Measurements from ENCODE around the gene RAD23B. TPM values are rescaled to one million over a fixed set of nuclear protein-coding genes. Genes with fewer than 3 reads are reported as not detected.
A peak's percentile ranks its signal among the peaks of the same experiment; 100 is the strongest.

RAD23B gene
- total and polyA plus RNA-seq, 2 of the 13 experiments (the other 11 are each of a cell fraction or from before 2014, with no cell fraction given) = 133 to 156 TPM

- TF ChIP-seq FOXO4 (CRISPR knock-in tag; conservative IDR thresholded peaks at IDR 0.05) = no peak
Observed at GRCh38 chr9:107316795-107317661, 33.9 kb downstream of the RAD23B start (continued).

DNA sequence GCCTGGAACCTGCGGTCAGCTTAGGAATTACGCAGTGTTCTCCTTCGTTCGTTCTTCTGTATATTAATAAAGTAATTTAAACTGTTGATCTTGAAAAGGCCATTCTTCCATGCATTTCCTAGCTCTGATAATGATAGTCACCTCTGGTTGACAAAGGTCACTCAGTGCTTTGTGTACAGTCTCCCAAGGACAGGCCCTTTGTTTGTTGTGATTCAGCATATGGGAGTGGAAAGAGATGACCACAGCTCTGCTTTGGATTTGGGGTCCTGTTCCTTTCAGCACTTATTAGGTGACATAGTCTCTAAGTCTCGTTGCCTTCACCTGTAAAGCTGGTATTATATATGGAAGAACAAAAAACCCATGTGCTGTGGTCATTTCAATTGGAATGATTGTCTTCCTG, 39.6 kb downstream of the RAD23B start:
- Histone ChIP-seq H3K27ac (ENCODE audit: extremely low read length, insufficient read depth, low read length) (peak overlapping the region; percentile 15), H3K36me3 (replicated peaks in 1 of 2; ENCODE audit: control insufficient read depth in 1 of 2, insufficient read depth in 2 of 2, low read length in 2 of 2) (peaks cover 7 to 68% of the 10 kb centered on the region in 2 experiments), H3K4me3 (replicated peaks in 1 of 3; ENCODE audit: insufficient read depth in 1 of 3, low read depth in 2 of 3, low read length in 3 of 3) (no peak overlapping the region), H3K9me3 (ENCODE audit: low read length) (no peaks in the 10 kb centered on the region), H3K4me1 (ENCODE audit: insufficient read depth, low read length) (peaks cover 20% of the 10 kb centered on the region), H3K79me2 (ENCODE audit: insufficient read depth, low read length) (peaks cover 76% of the 10 kb centered on the region), H4K20me1 (ENCODE audit: insufficient read depth, low read length) (peaks cover 38% of the 10 kb centered on the region), H3K9ac (ENCODE audit: insufficient read depth, low read depth, low read length) (no peak overlapping the region), H3K27me3 (ENCODE audit: control insufficient read depth in 1 of 2, insufficient read depth in 2 of 2, low read length in 2 of 2) (no peaks in the 10 kb centered on the region), H3K4me2 (ENCODE audit: low read depth, low read length) (no peak overlapping the region), H2AFZ (ENCODE audit: low read length) (no peak overlapping the region)
- FAIRE-seq = no peak
- intact Hi-C loops (cut with micrococcal nuclease; ENCODE audit: unreplicated experiment) (loop anchor here (5.0 kb wide), 1 partner anchor 35 kb away; no protein-coding TSS in a partner anchor), in situ Hi-C loops (cut with HindIII; ENCODE audit: extremely low pct_ligation_motif_present, low pct_unique_long_range_greater_than_20kb) (no loop called here)
- ChIA-PET CTCF (ENCODE audit: low intra/inter-chr PET ratio, low total read pairs) (no interaction called here), POLR2A (interaction anchor here (0.8 to 1.6 kb wide), 4 partner anchors 10 to 39 kb away, joined by 3 to 5 read pairs (median 4); no protein-coding TSS in a partner anchor)
- WGBS (ENCODE audit: low lambda C conversion rate) = 84% methylated on average over 5 of the region's 5 CpGs
- ATAC-seq = peak; percentile 94
- no TSS peak for BruUV-seq (replicated peaks)
- DNase-seq (ENCODE audit: low spot score) = peak; percentile 37
- peak; percentile 72 to 77; a peak in 3 of 4 replicates for TF ChIP-seq NR2F1 (CRISPR knock-in tag; IDR thresholded peaks at IDR 0.05)
- TF ChIP-seq SMAD3 (CRISPR knock-in tag; IDR thresholded peaks at IDR 0.05) = 0 out of 2 replicates have a peak, but pooled peaks have one; percentile 58
- no peak for TF ChIP-seq POLR2G (IDR thresholded peaks at IDR 0.05; ENCODE audit: low read depth, low read length)
- TF ChIP-seq LCORL (IDR thresholded peaks at IDR 0.05) = no peak
- 0 out of 2 replicates have a peak, but pooled peaks have one; percentile 27 for TF ChIP-seq LCORL (CRISPR knock-in tag; IDR thresholded peaks at IDR 0.05)
- TF ChIP-seq NFKB2 (CRISPR knock-in tag; IDR thresholded peaks at IDR 0.05; ENCODE audit: borderline replicate concordance) = no peak
- TF ChIP-seq, protein P1, sequence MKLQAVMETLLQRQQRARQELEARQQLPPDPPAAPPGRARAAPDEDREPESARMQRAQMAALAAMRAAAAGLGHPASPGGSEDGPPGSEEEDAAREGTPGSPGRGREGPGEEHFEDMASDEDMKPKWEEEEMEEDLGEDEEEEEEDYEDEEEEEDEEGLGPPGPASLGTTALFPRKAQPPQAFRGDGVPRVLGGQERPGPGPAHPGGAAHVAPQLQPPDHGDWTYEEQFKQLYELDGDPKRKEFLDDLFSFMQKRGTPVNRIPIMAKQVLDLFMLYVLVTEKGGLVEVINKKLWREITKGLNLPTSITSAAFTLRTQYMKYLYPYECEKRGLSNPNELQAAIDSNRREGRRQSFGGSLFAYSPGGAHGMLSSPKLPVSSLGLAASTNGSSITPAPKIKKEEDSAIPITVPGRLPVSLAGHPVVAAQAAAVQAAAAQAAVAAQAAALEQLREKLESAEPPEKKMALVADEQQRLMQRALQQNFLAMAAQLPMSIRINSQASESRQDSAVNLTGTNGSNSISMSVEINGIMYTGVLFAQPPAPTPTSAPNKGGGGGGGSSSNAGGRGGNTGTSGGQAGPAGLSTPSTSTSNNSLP (IDR thresholded peaks at IDR 0.05; ENCODE audit: low read depth, low read length) = 0 out of 2 replicates have a peak, but pooled peaks have one; percentile 26
- TF ChIP-seq ZNF12 (CRISPR knock-in tag; IDR thresholded peaks at IDR 0.05) = peak; percentile 96
- peak; percentile 63 for TF ChIP-seq GATAD2A (CRISPR knock-in tag; IDR thresholded peaks at IDR 0.05)
- TF ChIP-seq ZNF101 (CRISPR knock-in tag; IDR thresholded peaks at IDR 0.05; ENCODE audit: borderline replicate concordance, low read depth) = no peak
- peak; percentile 43 for TF ChIP-seq PAXIP1 (CRISPR knock-in tag; conservative IDR thresholded peaks at IDR 0.05)
- no peak for TF ChIP-seq HCFC1 (IDR thresholded peaks at IDR 0.05; ENCODE audit: low read depth, low read length)

Measured in HepG2 (cell line).